Activated naive CD4-positive, alpha-beta T cell treated with anti-CD3 and anti-CD28 coated beads, Interleukin-2, amount 50 U/mL, for 16 hours (primary cell): ENCODE data around the gene IFNLR1.

Experiments
- DNase-seq: peaks from one replicate; pipeline ENCODE4 v3.0.0-alpha.2; 2020

Gene IFNLR1

DNA sequence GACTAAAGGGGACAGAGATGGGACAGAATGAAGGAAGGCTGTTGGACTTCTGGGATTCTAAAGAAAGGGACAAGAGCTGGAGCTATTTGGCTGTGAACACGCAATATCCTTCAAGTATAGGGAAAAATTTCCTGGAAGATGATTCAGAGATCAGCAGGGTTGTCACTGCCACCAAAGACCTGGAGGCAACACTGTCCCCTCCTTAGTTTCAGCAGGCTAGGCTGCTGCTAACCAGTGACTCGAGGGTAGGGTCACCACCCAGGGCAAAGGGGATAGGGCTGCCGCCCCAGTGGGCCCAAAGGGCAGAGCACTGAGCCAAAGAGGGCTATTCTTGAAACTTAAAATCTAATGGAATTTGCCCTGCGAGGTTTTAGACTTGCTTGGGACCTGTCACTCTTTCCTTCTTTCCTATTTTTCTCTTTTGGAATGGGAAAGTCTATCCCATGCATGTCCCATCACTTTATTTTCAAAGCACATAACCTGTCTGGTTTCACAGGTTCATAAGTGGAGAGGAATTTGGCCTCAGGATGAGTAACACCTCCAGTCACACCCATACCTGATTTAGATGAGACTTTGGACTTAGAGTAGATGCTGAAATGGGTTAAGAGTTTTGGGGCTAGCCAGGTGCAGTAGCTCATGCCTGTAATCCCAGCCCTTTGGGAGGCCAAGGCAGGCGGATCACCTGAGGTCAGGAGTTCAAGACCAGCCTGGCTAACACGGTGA is 11.9 kb downstream of the IFNLR1 start:
- no peak for DNase-seq

GRCh38 chr1:24173638-24174575 is 13.2 kb downstream of the IFNLR1 start:
- no peak for DNase-seq

- DNase-seq = no peak
Measured at GRCh38 chr1:24172598-24172997, 14.5 kb downstream of the IFNLR1 start.

- no peak for DNase-seq
Measured at GRCh38 chr1:24169286-24169685, 17.8 kb downstream of the IFNLR1 start.

GRCh38 chr1:24168245-24168644 is 18.8 kb downstream of the IFNLR1 start:
- DNase-seq = no peak

GRCh38 chr1:24167008-24167407 is 20.1 kb downstream of the IFNLR1 start:
- DNase-seq = no peak

GRCh38 chr1:24165500-24165899 is 21.6 kb downstream of the IFNLR1 start:
- DNase-seq = no peak

GRCh38 chr1:24164004-24164403 is 23.1 kb downstream of the IFNLR1 start:
- DNase-seq = no peak

- no peak for DNase-seq
Measured at GRCh38 chr1:24162201-24162600, 24.9 kb downstream of the IFNLR1 start.

DNA sequence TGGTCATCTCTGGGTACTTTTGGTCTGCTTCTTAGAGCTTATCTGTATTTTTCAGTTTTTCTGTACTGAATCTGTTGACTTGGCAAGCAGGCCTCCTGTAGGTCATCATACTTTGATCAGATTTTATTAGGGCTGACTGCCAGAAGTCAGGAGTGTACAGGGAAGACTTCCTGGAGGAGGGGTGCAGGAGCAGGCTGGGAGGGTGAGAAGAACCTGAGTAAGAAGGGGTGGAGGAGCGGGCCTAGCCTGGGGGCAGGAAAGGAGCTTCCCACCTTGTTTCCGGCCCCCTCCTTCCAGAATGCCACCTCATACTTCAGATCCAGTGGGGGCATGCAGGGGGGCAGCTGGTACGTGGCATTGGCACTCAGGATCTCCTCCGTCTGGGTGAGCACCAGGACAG is 25.8 kb downstream of the IFNLR1 start:
- DNase-seq = no peak

- DNase-seq = no peak
Measured at GRCh38 chr1:24159366-24159765, 27.7 kb downstream of the IFNLR1 start.

DNA sequence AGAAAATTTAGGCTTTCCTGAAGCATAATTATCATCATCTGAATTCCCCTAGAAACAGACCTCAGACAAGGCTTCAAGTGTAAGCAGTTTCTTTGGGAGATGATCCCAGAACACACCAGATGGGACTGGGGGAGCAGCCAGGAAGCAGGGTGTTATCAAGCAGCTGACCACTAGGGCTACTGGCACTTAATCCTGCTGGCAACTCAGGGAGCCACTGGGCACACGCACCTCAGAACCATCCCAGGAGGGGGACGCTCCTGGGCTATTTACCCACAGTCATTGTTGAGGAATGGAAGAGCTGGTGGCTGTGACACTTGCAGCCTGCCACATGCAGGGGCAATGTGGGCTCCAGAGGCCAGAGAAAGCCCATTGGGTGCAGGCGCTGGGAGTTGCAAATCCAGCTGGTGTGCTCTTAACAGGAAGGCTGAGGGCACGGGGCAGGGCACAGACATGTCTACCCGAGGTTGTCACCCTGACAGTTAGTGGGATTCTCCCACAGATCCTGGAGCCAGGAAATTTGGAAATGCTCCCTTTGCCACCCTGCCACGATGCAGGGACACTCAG is 29.1 kb downstream of the IFNLR1 start:
- no peak for DNase-seq

DNA sequence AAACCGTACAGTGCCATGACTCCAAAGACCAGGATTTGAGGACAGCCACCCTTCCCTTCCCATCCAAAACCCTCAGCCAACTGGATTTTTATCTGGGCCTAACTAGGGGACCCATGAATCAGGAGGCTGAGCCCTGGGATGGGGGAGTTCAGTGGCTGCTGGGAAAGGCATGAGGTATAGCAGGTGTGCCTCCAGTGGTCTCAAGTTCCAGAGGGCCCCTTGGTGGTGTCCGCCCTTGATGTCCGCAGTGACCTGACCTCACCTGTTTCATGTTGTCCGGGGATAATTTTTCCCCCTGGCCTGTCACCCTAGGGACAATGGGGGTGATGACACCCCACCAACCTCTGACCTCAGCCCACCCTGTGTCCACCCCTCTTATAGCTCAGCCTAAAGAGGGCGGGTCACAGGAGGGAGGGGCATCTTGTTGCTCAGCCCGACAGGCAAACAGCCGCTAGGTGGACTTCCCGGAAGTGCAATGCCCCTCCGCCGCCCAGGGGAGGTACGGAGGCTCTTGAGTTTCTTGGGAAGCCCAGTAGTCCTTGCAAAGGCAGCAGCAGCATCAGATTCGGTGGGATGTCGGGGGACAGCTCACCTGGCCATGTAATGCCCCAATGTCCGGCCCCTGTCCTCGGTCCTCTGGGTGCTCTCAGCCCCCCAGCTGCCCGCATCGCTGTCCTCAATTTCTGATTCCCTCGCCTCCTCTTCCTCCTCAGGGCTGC is 30.4 kb downstream of the IFNLR1 start:
- no peak for DNase-seq

DNA sequence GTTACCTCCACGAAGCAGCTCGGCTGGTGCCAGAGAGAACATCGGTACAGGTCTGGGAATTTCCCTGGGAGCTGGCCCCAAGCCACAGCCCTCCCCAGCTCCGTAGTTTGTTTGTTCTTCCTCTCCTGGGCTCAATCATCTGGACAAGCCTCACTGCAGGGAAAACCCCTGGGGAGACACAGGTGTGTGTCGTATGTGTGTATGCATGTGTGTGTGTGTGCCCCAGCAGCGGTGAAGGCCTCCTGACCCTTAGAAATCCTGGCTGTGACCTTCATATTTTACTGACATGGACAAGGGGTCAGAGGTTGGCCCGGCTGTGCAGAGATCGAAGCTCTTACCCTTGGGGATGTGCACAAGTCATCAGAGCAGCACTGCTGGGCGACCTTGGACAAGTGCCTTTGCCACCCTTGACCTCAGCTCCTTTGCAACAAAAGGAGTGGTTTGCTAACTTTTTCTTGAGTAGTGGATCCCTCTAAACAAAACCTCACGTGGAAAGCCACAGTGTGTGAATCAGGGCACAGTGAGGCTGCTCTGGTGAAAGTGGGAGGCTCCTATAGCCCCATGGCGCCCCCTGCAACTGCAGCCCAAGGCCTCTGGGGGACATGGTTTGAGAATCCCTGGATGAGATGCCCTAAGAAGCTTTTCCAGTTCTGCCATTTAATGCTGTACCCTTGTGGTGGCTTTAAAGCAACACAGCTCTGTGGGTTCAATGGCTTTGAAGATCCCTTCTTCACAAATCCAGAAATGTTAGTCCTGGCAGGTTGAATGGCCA is 31.9 kb downstream of the IFNLR1 start:
- DNase-seq = no peak

GRCh38 chr1:24154215-24154614 is 32.9 kb downstream of the IFNLR1 start:
- no peak for DNase-seq

DNA sequence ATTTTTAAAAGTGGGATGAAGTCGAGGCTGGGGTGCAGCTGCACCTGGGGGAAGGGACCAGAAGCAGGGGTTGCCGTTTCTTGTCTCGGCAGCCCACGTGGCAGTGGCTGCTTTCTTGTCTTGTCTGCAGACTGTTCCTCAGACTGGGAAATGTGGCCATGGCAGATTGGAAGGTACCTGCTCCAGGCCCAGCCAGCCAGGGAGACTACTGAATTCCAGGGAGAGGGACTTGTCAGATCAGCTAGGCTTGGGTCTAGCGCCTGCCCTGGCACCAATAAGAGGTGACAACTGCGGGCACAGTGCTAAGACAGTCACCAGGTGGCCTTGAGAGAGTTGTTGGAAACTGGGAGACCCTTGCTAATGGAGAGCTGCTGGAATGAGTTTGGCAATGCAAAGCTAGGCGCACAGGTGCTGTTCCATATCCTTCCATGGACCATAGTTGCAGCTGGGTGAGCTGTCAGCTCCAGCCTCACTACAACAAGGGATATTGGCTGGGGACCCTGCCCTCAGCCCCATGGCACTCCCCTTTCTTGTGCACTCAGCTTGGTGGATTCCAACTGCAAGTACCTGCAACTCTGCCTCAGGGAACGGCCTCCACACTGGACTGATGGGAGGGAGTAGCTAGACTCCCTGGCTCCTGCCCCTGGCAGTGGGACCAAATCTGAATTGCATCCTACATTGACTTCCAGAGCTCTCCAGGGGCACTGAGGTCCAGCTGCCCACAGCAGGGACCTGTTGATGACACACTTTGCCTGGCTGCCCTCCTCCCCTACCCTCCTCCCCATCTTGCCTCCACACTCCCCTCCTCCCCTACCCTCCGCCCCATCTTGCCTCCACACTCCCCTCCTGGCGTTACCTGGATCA is 34.2 kb downstream of the IFNLR1 start:
- no peak for DNase-seq

DNA sequence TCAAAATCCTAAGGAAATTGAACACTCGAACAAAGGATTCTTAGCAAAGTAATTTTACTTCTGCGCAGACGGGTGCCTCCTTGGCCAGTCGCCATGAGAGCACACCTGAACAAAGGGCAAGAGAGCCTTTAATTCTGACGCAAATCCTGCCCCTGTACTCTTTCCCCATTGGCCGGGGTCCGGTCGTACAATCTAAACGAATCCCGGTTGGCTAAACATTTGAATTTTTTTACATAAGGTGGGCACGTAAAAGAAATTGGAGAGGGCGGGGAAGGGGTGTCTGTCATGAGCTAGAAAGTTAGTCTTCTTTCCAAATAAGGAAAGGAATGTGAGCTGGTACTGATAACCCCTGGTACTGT is 35.9 kb downstream of the IFNLR1 start:
- no peak for DNase-seq

- DNase-seq = peak; percentile 89
Measured at GRCh38 chr1:24150234-24151174, 36.6 kb downstream of the IFNLR1 start.

- peak; percentile 56 for DNase-seq
Measured at GRCh38 chr1:24149866-24150233, 37.2 kb downstream of the IFNLR1 start.

- DNase-seq = no peak
Measured at GRCh38 chr1:24147816-24148215, 39.3 kb downstream of the IFNLR1 start.
